Fibroblast of the aortic adventitia (primary cell): ENCODE data around the gene GPC6. TPM values are rescaled to one million over a fixed set of nuclear protein-coding genes. Genes with fewer than 3 reads are reported as not detected.

Experiments
- DNase-seq: peaks from one replicate; pipeline ENCODE4 v3.0.0-alpha.2; 2010; ENCODE audit warnings: low read depth
- H3K4me3 ChIP-seq: 2 replicates; pipeline ENCODE4 v1.5.1; 2011; ENCODE audit warnings: low read depth, mild to moderate bottlenecking, control low read depth, low read length, moderate library complexity
- total RNA-seq: library from RNA; depleted of rRNA; stranded (reverse); fragments of >200 nt; gene quantifications from 2 replicates; pipeline ENCODE4 v1.2.3, GENCODE V29; 2012; ENCODE audit warnings: low replicate concordance
- TF ChIP-seq, protein P1 (sequence below): IDR thresholded peaks from 2 replicates; pipeline ENCODE4 v1.5.1; 2011; ENCODE audit warnings: mild to moderate bottlenecking, low read length, control low read depth, inconsistent platforms; ENCODE audit not compliant: insufficient read depth

Gene GPC6
- total RNA-seq, 1 donor: 92.6 TPM

DNA sequence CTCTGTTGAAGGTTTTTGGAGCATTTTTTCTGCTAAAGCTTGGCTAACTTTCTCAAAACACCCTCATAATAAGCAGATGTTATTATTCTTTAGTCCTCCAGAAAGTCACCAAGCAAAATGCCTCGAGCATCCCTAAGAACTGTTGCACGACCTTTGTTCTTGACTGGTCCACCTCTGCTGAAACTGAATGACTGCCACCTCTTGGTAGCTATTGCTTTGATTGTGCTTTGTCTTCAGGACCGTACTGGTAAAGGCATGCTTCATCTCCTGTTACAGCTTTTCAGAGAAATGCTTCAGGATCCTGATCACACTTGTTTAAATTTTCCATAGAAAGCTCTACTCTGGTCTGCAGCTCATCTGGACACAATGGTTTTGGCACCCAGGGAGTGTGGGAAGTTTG, 998.1 kb downstream of the GPC6 start:
- no peak for DNase-seq
- no peak overlapping the region for H3K4me3 ChIP-seq
- TF ChIP-seq, protein P1, sequence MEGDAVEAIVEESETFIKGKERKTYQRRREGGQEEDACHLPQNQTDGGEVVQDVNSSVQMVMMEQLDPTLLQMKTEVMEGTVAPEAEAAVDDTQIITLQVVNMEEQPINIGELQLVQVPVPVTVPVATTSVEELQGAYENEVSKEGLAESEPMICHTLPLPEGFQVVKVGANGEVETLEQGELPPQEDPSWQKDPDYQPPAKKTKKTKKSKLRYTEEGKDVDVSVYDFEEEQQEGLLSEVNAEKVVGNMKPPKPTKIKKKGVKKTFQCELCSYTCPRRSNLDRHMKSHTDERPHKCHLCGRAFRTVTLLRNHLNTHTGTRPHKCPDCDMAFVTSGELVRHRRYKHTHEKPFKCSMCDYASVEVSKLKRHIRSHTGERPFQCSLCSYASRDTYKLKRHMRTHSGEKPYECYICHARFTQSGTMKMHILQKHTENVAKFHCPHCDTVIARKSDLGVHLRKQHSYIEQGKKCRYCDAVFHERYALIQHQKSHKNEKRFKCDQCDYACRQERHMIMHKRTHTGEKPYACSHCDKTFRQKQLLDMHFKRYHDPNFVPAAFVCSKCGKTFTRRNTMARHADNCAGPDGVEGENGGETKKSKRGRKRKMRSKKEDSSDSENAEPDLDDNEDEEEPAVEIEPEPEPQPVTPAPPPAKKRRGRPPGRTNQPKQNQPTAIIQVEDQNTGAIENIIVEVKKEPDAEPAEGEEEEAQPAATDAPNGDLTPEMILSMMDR: no peak

DNA sequence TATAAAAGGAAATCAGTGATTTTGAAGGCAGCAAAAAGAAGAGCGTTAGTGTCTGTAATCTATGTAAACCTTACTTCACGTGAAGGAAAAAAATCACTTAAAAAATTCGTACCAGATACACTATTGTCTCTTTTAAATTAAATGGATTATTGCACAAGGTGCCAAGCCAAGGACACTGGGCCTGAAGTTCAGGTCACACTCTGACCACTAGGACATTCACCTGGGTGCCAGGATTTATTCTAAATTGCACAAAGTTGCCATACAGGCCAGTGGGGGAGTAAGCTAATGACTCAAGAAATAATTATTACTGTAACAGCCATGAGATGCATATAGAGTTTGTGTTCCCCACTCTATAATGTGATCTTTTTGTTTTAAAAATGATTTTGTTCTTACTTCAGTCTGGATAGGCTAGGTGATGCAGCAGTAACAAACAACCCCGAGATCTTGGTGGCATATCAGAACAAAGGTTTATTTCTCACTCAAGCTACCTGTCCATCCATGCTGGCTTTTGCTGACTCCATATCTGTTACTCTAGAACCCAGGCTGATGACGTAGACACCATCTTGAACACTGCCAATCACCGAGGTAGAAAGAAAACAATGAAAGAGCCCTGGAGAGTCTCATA, 1000.8 kb downstream of the GPC6 start:
- TF ChIP-seq, protein P1: no peak
- DNase-seq: no peak
- no peak overlapping the region for H3K4me3 ChIP-seq

DNA sequence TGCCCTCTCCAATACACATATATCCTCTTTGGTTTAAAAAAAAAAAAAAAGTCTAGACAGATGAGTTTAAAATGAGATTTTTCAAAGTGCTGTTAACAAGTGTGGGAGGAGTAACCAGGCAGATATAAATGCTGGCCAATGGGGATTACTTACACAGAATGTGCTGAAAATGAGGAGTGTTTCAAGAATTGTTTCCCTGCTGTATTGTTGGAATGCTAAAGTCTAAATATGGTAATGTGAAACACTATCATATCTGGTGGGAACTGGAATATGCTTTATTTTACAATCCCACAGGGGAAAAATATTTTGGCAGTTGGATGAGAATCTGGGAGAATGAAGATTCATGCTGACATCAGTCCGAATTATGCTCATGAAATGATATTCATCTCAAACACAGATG, 1002.2 kb downstream of the GPC6 start:
- peak; percentile 40 for DNase-seq
- TF ChIP-seq, protein P1: no peak
- H3K4me3 ChIP-seq: no peak overlapping the region

DNA sequence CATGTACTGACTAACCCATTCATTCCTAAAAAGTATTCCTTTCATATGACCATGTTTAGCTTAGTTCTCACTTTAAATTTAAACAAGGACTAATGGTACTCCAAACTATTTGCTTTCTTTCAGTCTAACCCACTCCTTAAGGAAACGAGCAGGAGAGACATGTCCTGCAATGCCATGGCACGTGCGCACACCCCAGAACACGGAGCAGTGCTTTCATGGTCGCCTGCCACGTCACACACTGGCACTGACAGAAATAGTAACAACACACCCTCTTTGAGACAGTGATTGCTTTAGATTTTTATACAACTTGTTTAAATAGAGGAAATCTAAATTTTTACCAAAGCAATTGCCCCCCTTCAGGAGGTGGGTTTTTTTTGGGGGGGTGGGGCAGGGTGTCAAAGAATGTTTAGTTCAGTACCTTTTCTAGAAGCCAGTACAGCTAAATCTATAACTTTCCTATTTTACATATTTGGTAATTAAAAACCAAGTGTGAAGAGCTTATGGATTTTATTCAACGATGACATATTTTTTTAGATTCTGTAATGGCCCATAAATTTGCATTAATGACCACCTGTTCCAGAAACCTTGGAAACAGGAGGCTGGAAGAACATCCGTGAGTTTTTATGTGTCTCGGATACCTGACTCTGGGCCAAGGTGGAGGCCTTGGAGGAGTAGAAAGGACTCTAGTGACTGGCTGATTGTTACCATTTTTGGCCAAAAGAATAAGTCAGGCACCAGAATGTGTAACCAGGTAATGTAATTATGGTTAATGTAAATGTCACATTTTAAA, 1005.7 kb downstream of the GPC6 start:
- H3K4me3 ChIP-seq: no peak overlapping the region
- no peak for DNase-seq
- TF ChIP-seq, protein P1: no peak

DNA sequence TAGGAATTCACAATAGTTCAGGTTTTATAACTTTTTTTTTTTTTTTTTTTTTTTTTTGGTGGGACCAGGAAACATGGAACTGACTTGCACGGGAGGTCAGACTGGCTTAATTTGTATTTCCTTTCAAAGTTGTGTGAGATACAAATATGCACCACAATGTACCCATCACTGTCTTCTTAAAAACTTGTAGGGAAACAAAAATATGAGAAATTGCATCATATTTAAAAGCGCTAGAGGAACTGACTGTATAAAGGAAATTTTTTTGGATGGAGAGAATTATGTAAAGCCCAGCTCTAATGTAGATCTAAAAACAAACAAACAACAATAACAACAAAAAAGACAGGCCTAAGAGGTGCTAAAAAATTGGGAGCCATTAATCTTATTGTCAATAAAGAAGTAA, 1006.3 kb downstream of the GPC6 start:
- H3K4me3 ChIP-seq: no peak overlapping the region
- DNase-seq: peak; percentile 33
- TF ChIP-seq, protein P1: no peak

DNA sequence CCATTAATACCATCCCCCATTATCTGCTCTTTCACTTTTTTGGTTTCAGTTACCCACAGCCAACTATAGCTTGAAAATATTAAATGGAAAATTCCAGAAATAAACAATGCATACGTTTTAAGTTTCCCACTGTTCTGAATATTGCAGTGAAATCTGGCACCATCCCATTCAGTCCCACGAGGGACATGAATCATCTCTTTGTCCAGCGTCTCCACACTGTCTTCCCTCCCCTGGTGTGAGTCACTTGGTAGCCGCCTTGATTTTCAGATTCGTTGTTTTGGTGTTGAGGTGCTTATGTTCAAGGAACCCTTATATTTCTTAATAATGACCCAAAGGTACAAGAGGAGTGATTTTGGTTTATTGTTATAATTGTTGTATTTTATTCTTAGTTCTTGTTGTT, 1006.8 kb downstream of the GPC6 start:
- TF ChIP-seq, protein P1: no peak
- H3K4me3 ChIP-seq: no peak overlapping the region
- peak; percentile 95 for DNase-seq
